ENCODE data around the gene SORCS2.

- TF ChIP-seq TAF1 (IDR thresholded peaks at IDR 0.05; ENCODE audit: low read depth) (no peak), CTCF (IDR thresholded peaks at IDR 0.05; ENCODE audit: poor library complexity, severe bottlenecking) (no peak), POLR2AphosphoS5 (IDR thresholded peaks at IDR 0.05) (no peak), SMC3 (conservative IDR thresholded peaks at IDR 0.05; ENCODE audit: poor library complexity) (no peak), EP300 (conservative IDR thresholded peaks at IDR 0.05; ENCODE audit: poor library complexity, severe bottlenecking) (no peak), EZH2 (IDR thresholded peaks at IDR 0.05; ENCODE audit: borderline replicate concordance, insufficient read depth, low read length, poor library complexity, severe bottlenecking) (no peak)
Observed at GRCh38 chr4:7530082-7530481, 337.7 kb downstream of the SORCS2 start.

Measured in neural cell (in vitro differentiated cells).